ENCODE data around the gene PSMB9.

PSMB9 gene

DNA sequence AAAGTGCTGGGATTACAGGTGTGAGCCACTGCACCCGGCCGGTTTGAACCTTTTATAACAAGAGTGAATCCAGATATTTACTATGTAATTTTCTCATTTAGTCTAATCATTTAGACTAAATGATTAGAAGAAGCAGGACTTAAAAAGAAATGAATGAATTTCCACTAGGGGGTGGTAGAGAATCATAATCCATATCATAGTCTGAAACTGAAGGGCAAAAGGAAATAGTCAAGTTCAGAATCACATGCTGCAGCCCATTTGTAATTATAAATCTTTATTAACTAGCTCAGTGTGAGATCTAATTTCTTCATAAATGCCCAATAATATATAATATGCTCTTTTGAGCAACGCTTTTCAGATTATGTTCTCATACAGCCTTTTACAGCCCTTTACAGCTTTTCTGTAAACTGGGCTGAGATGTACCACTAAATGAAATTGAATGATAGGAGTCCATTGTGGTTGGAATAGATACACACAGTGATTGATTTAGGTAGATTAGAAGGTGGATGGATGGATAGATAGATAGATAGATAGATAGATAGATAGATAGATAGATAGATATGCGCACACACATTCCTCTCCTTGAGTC is 31.8 kb downstream of the PSMB9 start:
- no peak overlapping the region for H3K4me3 ChIP-seq (replicated peaks in 1 of 2; ENCODE audit: low read depth in 2 of 2, low read length in 2 of 2)
- TF ChIP-seq, protein P1, sequence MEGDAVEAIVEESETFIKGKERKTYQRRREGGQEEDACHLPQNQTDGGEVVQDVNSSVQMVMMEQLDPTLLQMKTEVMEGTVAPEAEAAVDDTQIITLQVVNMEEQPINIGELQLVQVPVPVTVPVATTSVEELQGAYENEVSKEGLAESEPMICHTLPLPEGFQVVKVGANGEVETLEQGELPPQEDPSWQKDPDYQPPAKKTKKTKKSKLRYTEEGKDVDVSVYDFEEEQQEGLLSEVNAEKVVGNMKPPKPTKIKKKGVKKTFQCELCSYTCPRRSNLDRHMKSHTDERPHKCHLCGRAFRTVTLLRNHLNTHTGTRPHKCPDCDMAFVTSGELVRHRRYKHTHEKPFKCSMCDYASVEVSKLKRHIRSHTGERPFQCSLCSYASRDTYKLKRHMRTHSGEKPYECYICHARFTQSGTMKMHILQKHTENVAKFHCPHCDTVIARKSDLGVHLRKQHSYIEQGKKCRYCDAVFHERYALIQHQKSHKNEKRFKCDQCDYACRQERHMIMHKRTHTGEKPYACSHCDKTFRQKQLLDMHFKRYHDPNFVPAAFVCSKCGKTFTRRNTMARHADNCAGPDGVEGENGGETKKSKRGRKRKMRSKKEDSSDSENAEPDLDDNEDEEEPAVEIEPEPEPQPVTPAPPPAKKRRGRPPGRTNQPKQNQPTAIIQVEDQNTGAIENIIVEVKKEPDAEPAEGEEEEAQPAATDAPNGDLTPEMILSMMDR (IDR thresholded peaks at IDR 0.05; ENCODE audit: low read depth, low read length) = peak; percentile 41
- DNase-seq (ENCODE audit: low read depth in 2 of 2) = peak; percentile 86 to 91

DNA sequence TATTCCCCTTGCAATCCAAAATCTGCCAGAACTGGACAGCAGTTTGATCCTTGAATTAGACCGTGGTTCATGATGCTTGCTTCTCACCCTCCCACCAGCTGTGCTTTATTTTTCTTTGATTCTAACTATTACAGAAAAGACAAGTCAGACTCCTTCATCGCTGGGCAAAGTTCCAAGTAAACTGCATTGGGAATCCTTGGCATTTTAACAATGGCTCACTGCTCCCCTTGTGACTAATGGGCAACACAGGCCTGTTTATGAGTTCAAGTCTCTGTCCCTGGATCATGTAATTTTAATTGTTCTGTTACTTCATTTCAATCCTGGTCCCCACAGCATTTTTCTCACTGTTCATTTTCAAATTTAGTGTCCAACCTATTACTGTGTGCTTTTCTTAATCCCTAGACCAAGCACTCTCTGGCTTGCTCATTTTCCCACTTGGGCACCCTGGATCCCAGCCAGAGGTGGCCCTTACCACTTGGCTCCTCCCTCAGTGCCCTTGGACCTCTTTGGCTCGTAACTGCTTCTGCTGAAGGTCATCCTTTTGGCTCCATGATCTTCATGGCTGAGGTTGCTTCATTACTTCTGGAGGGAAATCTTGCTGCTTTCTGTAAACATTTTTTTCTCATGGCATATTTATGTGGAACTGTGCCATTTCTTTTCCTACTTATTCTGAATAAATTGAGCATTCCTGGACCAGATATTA is 32.8 kb downstream of the PSMB9 start:
- TF ChIP-seq, protein P1 (IDR thresholded peaks at IDR 0.05; ENCODE audit: low read depth, low read length) = no peak
- DNase-seq (ENCODE audit: low read depth in 2 of 2) = peak; percentile 77 to 94

DNA sequence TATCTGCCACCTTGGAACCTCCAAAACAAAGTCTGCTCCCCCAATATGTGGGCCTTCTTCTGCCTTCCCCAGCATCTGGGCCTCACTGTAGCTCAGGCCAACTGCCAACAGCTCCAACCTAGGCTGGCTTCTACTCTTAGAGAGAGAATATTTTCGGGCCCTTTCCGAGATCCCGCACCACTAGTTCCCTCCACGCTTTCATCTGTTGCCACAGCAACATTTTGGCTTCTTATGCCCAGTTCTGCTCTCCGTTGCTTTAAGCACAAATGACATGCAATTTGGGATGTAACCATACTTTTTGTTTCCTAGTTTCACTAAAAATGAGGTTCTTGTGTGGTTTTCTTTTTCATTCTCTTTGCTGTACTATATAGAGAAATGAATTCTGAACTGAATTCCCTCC is 33.6 kb downstream of the PSMB9 start:
- DNase-seq (ENCODE audit: low read depth in 2 of 2) = no peak
- TF ChIP-seq, protein P1 (IDR thresholded peaks at IDR 0.05; ENCODE audit: low read depth, low read length) = no peak
- no peak overlapping the region for H3K4me3 ChIP-seq (replicated peaks in 1 of 2; ENCODE audit: low read depth in 2 of 2, low read length in 2 of 2)

More for the DNA sequence above, 32.8 kb downstream of the PSMB9 start:
- no peak overlapping the region for H3K4me3 ChIP-seq (replicated peaks in 1 of 2; ENCODE audit: low read depth in 2 of 2, low read length in 2 of 2)

DNA sequence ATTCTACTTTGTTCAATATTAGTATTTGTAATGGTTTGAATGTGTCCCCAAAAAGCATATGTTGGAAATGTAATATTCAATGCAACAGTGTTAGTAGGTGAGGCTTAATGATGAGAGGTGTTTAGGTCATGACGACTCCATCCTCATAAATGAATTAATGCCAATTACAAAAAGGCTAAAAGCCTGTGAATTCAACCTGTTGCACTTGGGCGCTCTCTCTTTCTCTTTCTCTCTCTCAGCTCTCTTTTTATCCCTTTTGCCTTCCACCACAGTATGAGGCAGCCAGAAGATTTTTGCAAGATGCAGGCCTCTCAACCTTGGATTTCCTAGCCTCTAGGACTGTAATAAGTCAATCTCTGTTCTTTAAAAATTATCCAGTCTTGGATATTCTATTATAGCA is 34.6 kb downstream of the PSMB9 start:
- DNase-seq (ENCODE audit: low read depth in 2 of 2) = no peak
- no peak overlapping the region for H3K4me3 ChIP-seq (replicated peaks in 1 of 2; ENCODE audit: low read depth in 2 of 2, low read length in 2 of 2)
- TF ChIP-seq, protein P1 (IDR thresholded peaks at IDR 0.05; ENCODE audit: low read depth, low read length) = no peak

DNA sequence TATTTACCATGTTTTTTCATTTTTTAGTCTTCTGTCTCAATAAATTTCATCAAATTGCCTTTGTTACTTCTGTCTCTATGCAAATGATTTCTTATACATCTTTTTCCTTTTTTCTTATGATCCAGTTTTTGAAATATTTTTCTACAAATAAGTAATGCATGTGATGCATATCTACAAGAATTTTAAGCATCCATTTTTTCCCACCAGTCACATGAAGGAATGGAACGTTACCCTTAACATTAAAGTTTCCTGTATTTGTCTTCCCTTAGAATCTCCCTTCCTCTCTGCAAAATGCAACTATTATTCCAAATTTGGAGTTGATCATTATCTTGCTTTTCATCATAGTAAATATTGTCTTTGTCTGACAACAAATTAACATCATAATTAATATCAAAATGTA is 35.5 kb downstream of the PSMB9 start:
- H3K4me3 ChIP-seq (replicated peaks in 1 of 2; ENCODE audit: low read depth in 2 of 2, low read length in 2 of 2) = no peak overlapping the region
- DNase-seq (ENCODE audit: low read depth in 2 of 2) = peak in 1 of 2 donors; percentile 22
- TF ChIP-seq, protein P1 (IDR thresholded peaks at IDR 0.05; ENCODE audit: low read depth, low read length) = no peak

DNA sequence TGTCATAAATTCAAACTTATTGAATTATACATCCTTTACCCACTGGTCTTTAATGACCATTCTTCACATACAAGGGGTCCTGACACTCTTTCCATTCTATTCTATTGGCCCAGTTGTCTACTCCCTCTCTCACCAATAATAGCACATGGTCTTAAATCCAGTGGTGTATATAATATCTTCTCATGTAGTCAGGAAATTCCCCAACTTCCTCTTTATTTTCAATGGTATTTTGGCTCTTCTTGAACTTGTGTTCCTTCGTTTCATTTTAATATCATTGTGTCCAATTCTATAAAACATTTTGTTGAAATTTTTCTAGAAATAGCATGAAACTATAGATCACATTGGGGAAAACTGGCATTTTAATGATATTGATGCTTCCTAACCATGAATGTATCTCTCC is 36.8 kb downstream of the PSMB9 start:
- TF ChIP-seq, protein P1 (IDR thresholded peaks at IDR 0.05; ENCODE audit: low read depth, low read length) = no peak
- DNase-seq (ENCODE audit: low read depth in 2 of 2) = no peak
- H3K4me3 ChIP-seq (replicated peaks in 1 of 2; ENCODE audit: low read depth in 2 of 2, low read length in 2 of 2) = no peak overlapping the region
